Sigmoid colon (tissue), 4 donors: ENCODE data around the gene LILRB4.

Experiments
- CTCF ChIP-seq, 4 experiments: fragments of 450-650 bp in 3 of 4; fragments of 200-600 bp in 1 of 4; IDR thresholded peaks; one replicate each; pipeline ENCODE4 v1.5.1; 2016 to 2019; ENCODE audit warnings: antibody characterized with exemption in 4 of 4, mild to moderate bottlenecking in 3 of 4, moderate library complexity in 2 of 4
- EP300 ChIP-seq, 4 donors: sonication (generic); formaldehyde crosslinking; IDR thresholded peaks; one replicate each; pipeline ENCODE4 v1.6.1; 2017; ENCODE audit warnings: antibody characterized with exemption in 4 of 4
- POLR2A ChIP-seq, 2 donors: fragments of 450-650 bp; IDR thresholded peaks; one replicate each; pipeline ENCODE4 v1.6.1; 2016; ENCODE audit warnings: antibody characterized with exemption in 2 of 2, mild to moderate bottlenecking in 2 of 2, moderate library complexity in 2 of 2

- TF ChIP-seq CTCF (IDR thresholded peaks at IDR 0.05) (no peak), EP300 (IDR thresholded peaks at IDR 0.05) (no peak), POLR2A (IDR thresholded peaks at IDR 0.05) (no peak)
Measured at GRCh38 chr19:54616821-54617560, 45.8 kb upstream of the LILRB4 start.
